Measurements from ENCODE around the gene NOSIP.

DNA sequence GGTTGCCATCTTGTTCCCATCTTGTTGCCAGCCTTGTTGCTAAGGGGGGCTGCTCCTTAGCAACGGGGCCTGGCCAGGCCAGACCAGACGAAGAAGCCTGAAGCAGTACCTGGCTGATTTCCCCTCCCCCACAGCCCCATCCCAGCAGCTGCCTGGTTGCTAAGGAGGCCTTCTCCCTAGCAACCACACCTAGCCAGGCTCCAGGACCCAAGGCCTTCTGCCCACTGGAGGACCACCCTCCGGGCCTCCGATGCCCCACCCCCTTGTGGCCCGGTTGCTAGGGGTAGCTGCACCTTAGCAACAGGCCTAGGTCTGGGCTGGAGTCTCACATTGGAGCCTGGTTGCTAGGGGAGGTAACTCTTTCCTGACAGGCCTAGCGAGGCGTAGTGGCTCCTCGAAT is 4.7 kb upstream of the NOSIP start:
- TF ChIP-seq POLR2AphosphoS5 (IDR thresholded peaks at IDR 0.05) (no peak), POLR2A (IDR thresholded peaks at IDR 0.05) (no peak)
- TF ChIP-seq, protein P1, sequence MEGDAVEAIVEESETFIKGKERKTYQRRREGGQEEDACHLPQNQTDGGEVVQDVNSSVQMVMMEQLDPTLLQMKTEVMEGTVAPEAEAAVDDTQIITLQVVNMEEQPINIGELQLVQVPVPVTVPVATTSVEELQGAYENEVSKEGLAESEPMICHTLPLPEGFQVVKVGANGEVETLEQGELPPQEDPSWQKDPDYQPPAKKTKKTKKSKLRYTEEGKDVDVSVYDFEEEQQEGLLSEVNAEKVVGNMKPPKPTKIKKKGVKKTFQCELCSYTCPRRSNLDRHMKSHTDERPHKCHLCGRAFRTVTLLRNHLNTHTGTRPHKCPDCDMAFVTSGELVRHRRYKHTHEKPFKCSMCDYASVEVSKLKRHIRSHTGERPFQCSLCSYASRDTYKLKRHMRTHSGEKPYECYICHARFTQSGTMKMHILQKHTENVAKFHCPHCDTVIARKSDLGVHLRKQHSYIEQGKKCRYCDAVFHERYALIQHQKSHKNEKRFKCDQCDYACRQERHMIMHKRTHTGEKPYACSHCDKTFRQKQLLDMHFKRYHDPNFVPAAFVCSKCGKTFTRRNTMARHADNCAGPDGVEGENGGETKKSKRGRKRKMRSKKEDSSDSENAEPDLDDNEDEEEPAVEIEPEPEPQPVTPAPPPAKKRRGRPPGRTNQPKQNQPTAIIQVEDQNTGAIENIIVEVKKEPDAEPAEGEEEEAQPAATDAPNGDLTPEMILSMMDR (IDR thresholded peaks at IDR 0.05): no peak

Data from upper lobe of left lung (tissue), 4 donors.